ENCODE measurements around the gene HNF1A.

HNF1A gene

GRCh38 chr12:120962532-120963020, 15.8 kb upstream of the HNF1A start:
- H3K79me2 ChIP-seq (ENCODE audit: insufficient read depth, low read length) = no peaks in the 10 kb centered on the region
- no peak overlapping the region for H3K4me3 ChIP-seq (ENCODE audit: low read length, poor library complexity, severe bottlenecking)
- no peak overlapping the region for H2AFZ ChIP-seq (ENCODE audit: low read length)
- H3K36me3 ChIP-seq (ENCODE audit: insufficient read depth, low read length) = no peaks in the 10 kb centered on the region
- no peak overlapping the region for H3K4me2 ChIP-seq (ENCODE audit: low read depth, low read length, poor library complexity, severe bottlenecking)
- H3K4me1 ChIP-seq (ENCODE audit: insufficient read depth, low read length, poor library complexity, severe bottlenecking) = peaks cover 45% of the 10 kb centered on the region
- TF ChIP-seq CTCF (conservative IDR thresholded peaks at IDR 0.05; ENCODE audit: low read length) (no peak), EZH2phosphoT487 (IDR thresholded peaks at IDR 0.05; ENCODE audit: borderline replicate concordance) (no peak)
- H3F3A ChIP-seq (ENCODE audit: low read depth) = peaks cover 5% of the 10 kb centered on the region; the same call in 1 of the 2 replicates
- no peak overlapping the region for H3K9ac ChIP-seq (ENCODE audit: low read depth, low read length, poor library complexity, severe bottlenecking)
- H3K9me2 ChIP-seq (replicated peaks; ENCODE audit: low read depth, low read length) = no peaks in the 10 kb centered on the region
- H3K27me3 ChIP-seq (ENCODE audit: insufficient read depth, low read length, poor library complexity, severe bottlenecking) = no peaks in the 10 kb centered on the region
- no peaks in the 10 kb centered on the region for H3K9me3 ChIP-seq (ENCODE audit: insufficient read depth, low read depth, low read length)
- H4K20me1 ChIP-seq (ENCODE audit: insufficient read depth, low read length, poor library complexity, severe bottlenecking) = no peaks in the 10 kb centered on the region

GRCh38 chr12:120964298-120964697, 14.0 kb upstream of the HNF1A start:
- TF ChIP-seq CTCF (conservative IDR thresholded peaks at IDR 0.05; ENCODE audit: low read length) (no peak), EZH2phosphoT487 (IDR thresholded peaks at IDR 0.05; ENCODE audit: borderline replicate concordance) (no peak)
- no peak overlapping the region for H3K4me2 ChIP-seq (ENCODE audit: low read depth, low read length, poor library complexity, severe bottlenecking)
- peaks cover 34% of the 10 kb centered on the region for H3K4me1 ChIP-seq (ENCODE audit: insufficient read depth, low read length, poor library complexity, severe bottlenecking)
- H3K9me2 ChIP-seq (replicated peaks; ENCODE audit: low read depth, low read length) = no peaks in the 10 kb centered on the region
- peaks cover under 1% of the 10 kb centered on the region; the same call in 1 of the 2 replicates for H3F3A ChIP-seq (ENCODE audit: low read depth)
- no peaks in the 10 kb centered on the region for H3K9me3 ChIP-seq (ENCODE audit: insufficient read depth, low read depth, low read length)
- no peaks in the 10 kb centered on the region for H4K20me1 ChIP-seq (ENCODE audit: insufficient read depth, low read length, poor library complexity, severe bottlenecking)
- H3K79me2 ChIP-seq (ENCODE audit: insufficient read depth, low read length) = no peaks in the 10 kb centered on the region
- no peak overlapping the region for H3K4me3 ChIP-seq (ENCODE audit: low read length, poor library complexity, severe bottlenecking)
- H2AFZ ChIP-seq (ENCODE audit: low read length) = no peak overlapping the region
- H3K27me3 ChIP-seq (ENCODE audit: insufficient read depth, low read length, poor library complexity, severe bottlenecking) = no peaks in the 10 kb centered on the region
- H3K9ac ChIP-seq (ENCODE audit: low read depth, low read length, poor library complexity, severe bottlenecking) = no peak overlapping the region
- H3K36me3 ChIP-seq (ENCODE audit: insufficient read depth, low read length) = no peaks in the 10 kb centered on the region

GRCh38 chr12:120965534-120966091, 12.7 kb upstream of the HNF1A start:
- no peak overlapping the region for H3K4me2 ChIP-seq (ENCODE audit: low read depth, low read length, poor library complexity, severe bottlenecking)
- H3K36me3 ChIP-seq (ENCODE audit: insufficient read depth, low read length) = no peaks in the 10 kb centered on the region
- no peak for TF ChIP-seq EZH2phosphoT487 (IDR thresholded peaks at IDR 0.05; ENCODE audit: borderline replicate concordance)
- H3K9ac ChIP-seq (ENCODE audit: low read depth, low read length, poor library complexity, severe bottlenecking) = no peak overlapping the region
- no peak overlapping the region for H2AFZ ChIP-seq (ENCODE audit: low read length)
- H3K9me2 ChIP-seq (replicated peaks; ENCODE audit: low read depth, low read length) = no peaks in the 10 kb centered on the region
- H3K4me1 ChIP-seq (ENCODE audit: insufficient read depth, low read length, poor library complexity, severe bottlenecking) = peaks cover 26% of the 10 kb centered on the region
- no peak overlapping the region for H3K4me3 ChIP-seq (ENCODE audit: low read length, poor library complexity, severe bottlenecking)
- no peaks in the 10 kb centered on the region for H4K20me1 ChIP-seq (ENCODE audit: insufficient read depth, low read length, poor library complexity, severe bottlenecking)
- H3K79me2 ChIP-seq (ENCODE audit: insufficient read depth, low read length) = no peaks in the 10 kb centered on the region
- no peaks in the 10 kb centered on the region for H3K9me3 ChIP-seq (ENCODE audit: insufficient read depth, low read depth, low read length)
- no peaks in the 10 kb centered on the region for H3F3A ChIP-seq (ENCODE audit: low read depth)
- H3K27me3 ChIP-seq (ENCODE audit: insufficient read depth, low read length, poor library complexity, severe bottlenecking) = no peaks in the 10 kb centered on the region

GRCh38 chr12:120970310-120970709, 8.0 kb upstream of the HNF1A start:
- H3K4me1 ChIP-seq (ENCODE audit: insufficient read depth, low read length, poor library complexity, severe bottlenecking) = peaks cover 4% of the 10 kb centered on the region
- no peak overlapping the region for H3K4me2 ChIP-seq (ENCODE audit: low read depth, low read length, poor library complexity, severe bottlenecking)
- no peaks in the 10 kb centered on the region for H3K79me2 ChIP-seq (ENCODE audit: insufficient read depth, low read length)
- no peak for TF ChIP-seq CTCF (conservative IDR thresholded peaks at IDR 0.05; ENCODE audit: low read length)
- H3F3A ChIP-seq (ENCODE audit: low read depth) = no peaks in the 10 kb centered on the region
- H3K9ac ChIP-seq (ENCODE audit: low read depth, low read length, poor library complexity, severe bottlenecking) = no peak overlapping the region
- no peaks in the 10 kb centered on the region for H4K20me1 ChIP-seq (ENCODE audit: insufficient read depth, low read length, poor library complexity, severe bottlenecking)
- H3K36me3 ChIP-seq (ENCODE audit: insufficient read depth, low read length) = no peaks in the 10 kb centered on the region
- H3K4me3 ChIP-seq (ENCODE audit: low read length, poor library complexity, severe bottlenecking) = no peak overlapping the region
- no peaks in the 10 kb centered on the region for H3K27me3 ChIP-seq (ENCODE audit: insufficient read depth, low read length, poor library complexity, severe bottlenecking)
- H3K9me3 ChIP-seq (ENCODE audit: insufficient read depth, low read depth, low read length) = no peaks in the 10 kb centered on the region
- H2AFZ ChIP-seq (ENCODE audit: low read length) = no peak overlapping the region
- H3K9me2 ChIP-seq (replicated peaks; ENCODE audit: low read depth, low read length) = no peaks in the 10 kb centered on the region
